Tibial artery (tissue), 4 donors: ENCODE results near the gene PPP1R3G.

ENCODE experiments used
- DNase-seq, 2 donors: peaks; one replicate each; pipeline ENCODE4 v3.0.0-alpha.2; 2019
- H3K27ac ChIP-seq, 2 donors: fragments of 200-600 bp; sonication (generic) in 1 of 2; 1 replicate in 1 of 2; 2 replicates in 1 of 2; pipeline ENCODE4 v1.5.1; 2018 to 2019; ENCODE audit warnings: mild to moderate bottlenecking in 1 of 2
- H3K27me3 ChIP-seq, 2 donors: fragments of 200-600 bp; sonication (generic) in 1 of 2; one replicate each; pipeline versions ENCODE4 v1.5.1 to v1.6.0; 2016 to 2019
- H3K36me3 ChIP-seq, 3 donors: fragments of 200-600 bp; sonication (generic) in 2 of 3; one replicate each; pipeline ENCODE4 v1.5.1; 2016 to 2019; ENCODE audit warnings: mild to moderate bottlenecking in 2 of 3
- H3K4me1 ChIP-seq, 4 donors: fragments of 200-600 bp; sonication (generic) in 2 of 4; 1 replicate in 3 of 4; 2 replicates in 1 of 4; pipeline ENCODE4 v1.5.1; 2016 to 2019
- H3K4me3 ChIP-seq, 2 donors: fragments of 200-600 bp; sonication (generic) in 1 of 2; 1 replicate in 1 of 2; 2 replicates in 1 of 2; pipeline ENCODE4 v1.5.1; 2018 to 2019; ENCODE audit warnings: mild to moderate bottlenecking in 2 of 2
- H3K9me3 ChIP-seq, 3 donors: fragments of 200-600 bp; sonication (generic) in 1 of 3; one replicate each; pipeline ENCODE4 v1.5.1; 2016 to 2019
- intact Hi-C: fragments of 100-400 bp; cut with DNase I; formaldehyde crosslinking; loops from one replicate; pipeline ENCODE4 v1.15.0; 2023; ENCODE audit warnings: low total_unique reads
- TF ChIP-seq, protein P1 (sequence below), 2 experiments: fragments of 200-600 bp in 1 of 2; fragments of 450-650 bp in 1 of 2; IDR thresholded peaks; one replicate each; pipeline ENCODE4 v1.5.1; 2017 to 2019; ENCODE audit warnings: antibody characterized with exemption in 2 of 2, mild to moderate bottlenecking in 1 of 2, moderate library complexity in 1 of 2

PPP1R3G gene

GRCh38 chr6:5130135-5130866 is 45.2 kb downstream of the PPP1R3G start:
- DNase-seq = no peak
- no peak overlapping the region for H3K4me3 ChIP-seq
- intact Hi-C loops = no loop called here
- H3K27me3 ChIP-seq = no peaks in the 10 kb centered on the region
- no peak overlapping the region for H3K27ac ChIP-seq
- H3K9me3 ChIP-seq = no peaks in the 10 kb centered on the region
- H3K4me1 ChIP-seq = peaks cover 0 to 12% (median 2%) of the 10 kb centered on the region in 4 donors
- TF ChIP-seq, protein P1, sequence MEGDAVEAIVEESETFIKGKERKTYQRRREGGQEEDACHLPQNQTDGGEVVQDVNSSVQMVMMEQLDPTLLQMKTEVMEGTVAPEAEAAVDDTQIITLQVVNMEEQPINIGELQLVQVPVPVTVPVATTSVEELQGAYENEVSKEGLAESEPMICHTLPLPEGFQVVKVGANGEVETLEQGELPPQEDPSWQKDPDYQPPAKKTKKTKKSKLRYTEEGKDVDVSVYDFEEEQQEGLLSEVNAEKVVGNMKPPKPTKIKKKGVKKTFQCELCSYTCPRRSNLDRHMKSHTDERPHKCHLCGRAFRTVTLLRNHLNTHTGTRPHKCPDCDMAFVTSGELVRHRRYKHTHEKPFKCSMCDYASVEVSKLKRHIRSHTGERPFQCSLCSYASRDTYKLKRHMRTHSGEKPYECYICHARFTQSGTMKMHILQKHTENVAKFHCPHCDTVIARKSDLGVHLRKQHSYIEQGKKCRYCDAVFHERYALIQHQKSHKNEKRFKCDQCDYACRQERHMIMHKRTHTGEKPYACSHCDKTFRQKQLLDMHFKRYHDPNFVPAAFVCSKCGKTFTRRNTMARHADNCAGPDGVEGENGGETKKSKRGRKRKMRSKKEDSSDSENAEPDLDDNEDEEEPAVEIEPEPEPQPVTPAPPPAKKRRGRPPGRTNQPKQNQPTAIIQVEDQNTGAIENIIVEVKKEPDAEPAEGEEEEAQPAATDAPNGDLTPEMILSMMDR (IDR thresholded peaks at IDR 0.05) = no peak
- no peaks in the 10 kb centered on the region for H3K36me3 ChIP-seq

DNA sequence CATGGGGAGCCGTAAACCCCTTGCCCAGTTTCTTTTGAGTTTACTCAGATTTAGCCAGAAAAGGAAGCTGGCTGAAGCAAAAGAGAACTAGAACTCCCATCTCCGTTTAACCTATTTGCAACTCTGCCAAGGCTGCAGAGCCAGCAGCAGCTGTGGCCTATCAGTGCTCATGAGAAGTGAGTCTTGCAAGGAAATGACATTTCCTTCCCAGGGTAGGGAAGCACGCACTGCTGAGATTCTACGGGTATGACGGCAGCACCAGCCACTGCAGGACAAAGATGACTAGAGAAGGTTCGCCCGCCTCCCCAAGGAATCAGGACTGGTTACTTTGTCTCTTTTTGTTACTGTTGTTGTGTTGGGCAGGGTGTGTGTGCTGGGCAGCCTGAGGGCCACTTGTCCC is 47.6 kb downstream of the PPP1R3G start:
- no peaks in the 10 kb centered on the region for H3K9me3 ChIP-seq
- peaks cover 0 to 7% (median 0%) of the 10 kb centered on the region in 4 donors for H3K4me1 ChIP-seq
- H3K36me3 ChIP-seq = no peaks in the 10 kb centered on the region
- DNase-seq = peak; percentile 58 to 71
- H3K27ac ChIP-seq = peak overlapping the region in 1 of 2 donors; percentile 9
- intact Hi-C loops = no loop called here
- TF ChIP-seq, protein P1 (IDR thresholded peaks at IDR 0.05) = no peak
- H3K4me3 ChIP-seq = no peak overlapping the region
- no peaks in the 10 kb centered on the region for H3K27me3 ChIP-seq

GRCh38 chr6:5133943-5134342 is 48.8 kb downstream of the PPP1R3G start:
- H3K36me3 ChIP-seq = no peaks in the 10 kb centered on the region
- no peak for DNase-seq
- H3K4me1 ChIP-seq = peaks cover 0 to 7% (median 0%) of the 10 kb centered on the region in 4 donors
- intact Hi-C loops = no loop called here
- no peaks in the 10 kb centered on the region for H3K9me3 ChIP-seq
- no peak overlapping the region for H3K4me3 ChIP-seq
- TF ChIP-seq, protein P1 (IDR thresholded peaks at IDR 0.05) = no peak
- H3K27ac ChIP-seq = no peak overlapping the region
- no peaks in the 10 kb centered on the region for H3K27me3 ChIP-seq

GRCh38 chr6:5135788-5136376 is 50.7 kb downstream of the PPP1R3G start:
- intact Hi-C loops = no loop called here
- no peaks in the 10 kb centered on the region for H3K27me3 ChIP-seq
- DNase-seq = no peak

DNA sequence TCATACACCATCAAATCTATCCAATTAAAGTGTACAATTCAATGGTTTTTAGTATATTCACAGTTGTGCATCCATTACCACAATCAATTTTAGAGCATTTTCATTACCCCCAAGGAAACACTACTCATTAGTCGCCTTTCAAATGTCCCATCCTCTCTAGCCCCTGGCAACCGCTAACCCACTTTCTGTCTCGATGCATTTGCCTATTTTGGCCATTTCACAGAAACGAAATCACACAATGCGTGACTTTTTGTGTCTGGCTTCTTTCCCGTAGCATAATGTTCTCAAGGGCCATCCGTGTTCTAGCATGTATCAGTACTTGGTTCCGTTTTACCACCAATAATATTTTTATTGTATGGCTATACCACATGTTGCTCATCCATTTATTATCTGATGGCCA is 51.7 kb downstream of the PPP1R3G start:
- Histone ChIP-seq H3K9me3 (no peaks in the 10 kb centered on the region), H3K4me1 (peaks cover 0 to 7% (median 0%) of the 10 kb centered on the region in 4 donors), H3K27me3 (no peaks in the 10 kb centered on the region), H3K4me3 (no peak overlapping the region), H3K27ac (no peak overlapping the region), H3K36me3 (no peaks in the 10 kb centered on the region)
- intact Hi-C loops = no loop called here
- DNase-seq = no peak
- TF ChIP-seq, protein P1 (IDR thresholded peaks at IDR 0.05) = no peak

More at GRCh38 chr6:5135788-5136376, 50.7 kb downstream of the PPP1R3G start:
- H3K9me3 ChIP-seq = no peaks in the 10 kb centered on the region
- H3K36me3 ChIP-seq = no peaks in the 10 kb centered on the region
- no peak overlapping the region for H3K4me3 ChIP-seq
- H3K4me1 ChIP-seq = peaks cover 0 to 7% (median 0%) of the 10 kb centered on the region in 4 donors
- no peak overlapping the region for H3K27ac ChIP-seq
- TF ChIP-seq, protein P1 (IDR thresholded peaks at IDR 0.05) = peak; percentile 53 to 69
